ENCODE measurements around the gene GOLGA3. TPM values are rescaled to one million over a fixed set of nuclear protein-coding genes. Genes with fewer than 3 reads are reported as not detected.

GOLGA3 gene
- total RNA-seq, 1 donor from 2014 or later = 62.0 TPM

- Mint-ChIP-seq H3K4me1 (ENCODE audit: unreplicated experiment) (peaks cover 16% of the 10 kb centered on the region), H3K27ac (peak overlapping the region; percentile 100), H3K27me3 (no peaks in the 10 kb centered on the region), H3K4me3 (peak overlapping the region; percentile 94), H3K36me3 (peaks cover 27% of the 10 kb centered on the region), H3K9me3 (no peaks in the 10 kb centered on the region)
- no peak for TF ChIP-seq CTCF (conservative IDR thresholded peaks at IDR 0.05)
- no peak for DNase-seq (ENCODE audit: extremely low spot score, unreplicated experiment)
Observed at GRCh38 chr12:132825861-132826260, 2.8 kb downstream of the GOLGA3 start.

GRCh38 chr12:132825089-132825488, 3.6 kb downstream of the GOLGA3 start:
- H3K27me3 Mint-ChIP-seq = no peaks in the 10 kb centered on the region
- H3K27ac Mint-ChIP-seq = no peak overlapping the region
- peaks cover 16% of the 10 kb centered on the region for H3K4me1 Mint-ChIP-seq (ENCODE audit: unreplicated experiment)
- H3K4me3 Mint-ChIP-seq = no peak overlapping the region
- peaks cover 27% of the 10 kb centered on the region for H3K36me3 Mint-ChIP-seq
- DNase-seq (ENCODE audit: extremely low spot score, unreplicated experiment) = no peak
- no peaks in the 10 kb centered on the region for H3K9me3 Mint-ChIP-seq
- no peak for TF ChIP-seq CTCF (conservative IDR thresholded peaks at IDR 0.05)

GRCh38 chr12:132824053-132824452, 4.6 kb downstream of the GOLGA3 start:
- Mint-ChIP-seq H3K9me3 (no peaks in the 10 kb centered on the region), H3K36me3 (peaks cover 24% of the 10 kb centered on the region), H3K27me3 (no peaks in the 10 kb centered on the region), H3K4me1 (ENCODE audit: unreplicated experiment) (peaks cover 16% of the 10 kb centered on the region), H3K4me3 (no peak overlapping the region), H3K27ac (peak overlapping the region; percentile 7)
- no peak for TF ChIP-seq CTCF (conservative IDR thresholded peaks at IDR 0.05)
- no peak for DNase-seq (ENCODE audit: extremely low spot score, unreplicated experiment)

DNA sequence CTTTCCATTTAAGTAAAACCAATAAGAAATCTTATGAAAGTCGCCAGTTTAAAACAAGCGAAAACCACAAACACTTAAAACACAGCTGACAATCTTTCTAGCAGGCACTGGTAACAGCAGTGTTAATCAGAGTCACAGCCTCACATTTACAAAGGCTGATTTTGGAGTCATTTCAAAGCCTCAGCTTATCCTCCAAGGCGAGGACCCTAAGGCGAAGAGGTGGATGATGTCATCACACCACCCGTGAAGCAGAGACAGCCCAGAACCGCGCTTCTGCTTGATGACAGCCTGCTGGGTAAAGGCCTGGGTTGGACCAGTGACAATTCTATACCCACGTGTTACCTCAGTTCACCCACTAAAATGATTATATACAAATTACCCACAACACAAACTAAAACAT, 10.1 kb downstream of the GOLGA3 start:
- Mint-ChIP-seq H3K4me3 (no peak overlapping the region), H3K4me1 (ENCODE audit: unreplicated experiment) (no peaks in the 10 kb centered on the region), H3K27me3 (no peaks in the 10 kb centered on the region), H3K36me3 (peaks cover 9% of the 10 kb centered on the region), H3K27ac (no peak overlapping the region), H3K9me3 (no peaks in the 10 kb centered on the region)
- no peak for DNase-seq (ENCODE audit: extremely low spot score, unreplicated experiment)
- TF ChIP-seq CTCF (conservative IDR thresholded peaks at IDR 0.05) = no peak

GRCh38 chr12:132814232-132814631, 14.4 kb downstream of the GOLGA3 start:
- no peak for TF ChIP-seq CTCF (conservative IDR thresholded peaks at IDR 0.05)
- H3K27ac Mint-ChIP-seq = no peak overlapping the region
- H3K36me3 Mint-ChIP-seq = peaks cover 27% of the 10 kb centered on the region
- H3K27me3 Mint-ChIP-seq = no peaks in the 10 kb centered on the region
- no peak overlapping the region for H3K4me3 Mint-ChIP-seq
- H3K9me3 Mint-ChIP-seq = peaks cover 4% of the 10 kb centered on the region
- no peak for DNase-seq (ENCODE audit: extremely low spot score, unreplicated experiment)
- H3K4me1 Mint-ChIP-seq (ENCODE audit: unreplicated experiment) = no peaks in the 10 kb centered on the region

DNA sequence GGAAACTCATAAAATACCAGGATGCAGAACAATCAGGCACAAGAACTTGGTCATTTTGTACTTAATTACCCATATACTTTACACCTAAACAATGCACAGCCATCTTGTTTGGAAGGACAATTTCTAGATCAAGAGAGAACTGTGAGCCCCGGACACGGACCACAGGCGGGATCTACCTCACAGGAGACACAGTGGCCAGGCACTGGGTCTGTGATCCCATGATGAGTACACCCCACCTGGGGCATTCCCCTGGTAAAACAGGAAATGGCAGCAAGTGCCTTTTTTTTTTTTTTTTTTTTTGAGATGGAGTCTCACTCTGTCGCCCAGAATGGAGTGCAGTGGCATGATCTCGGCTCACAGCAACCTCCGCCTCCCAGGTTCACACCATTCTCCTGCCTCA, 15.2 kb downstream of the GOLGA3 start:
- Mint-ChIP-seq H3K4me3 (no peak overlapping the region), H3K4me1 (ENCODE audit: unreplicated experiment) (no peaks in the 10 kb centered on the region), H3K36me3 (peaks cover 33% of the 10 kb centered on the region), H3K27me3 (no peaks in the 10 kb centered on the region), H3K9me3 (peaks cover 4% of the 10 kb centered on the region), H3K27ac (no peak overlapping the region)
- DNase-seq (ENCODE audit: extremely low spot score, unreplicated experiment) = no peak
- no peak for TF ChIP-seq CTCF (conservative IDR thresholded peaks at IDR 0.05)
